GM18858 (cell line): Measurements from ENCODE around the gene PASD1.
"Not testable (repeated sequence)": the region's sequence is repeated elsewhere in the genome, so short reads cannot be mapped to it uniquely, and the experiment has no call there.

Source experiments
- ATAC-seq: cut with Tn5 transposase; IDR thresholded peaks from one replicate; pipeline ENCODE4 v1.9.1; 2021; ENCODE audit not compliant: unreplicated experiment

Gene PASD1

GRCh38 chrX:151621422-151621821 is 57.9 kb downstream of the PASD1 start:
- no peak for ATAC-seq

- ATAC-seq, result no peak
These were observed 61.2 kb downstream of the PASD1 start for GRCh38 chrX:151624677-151625076.

- no peak for ATAC-seq
These were observed 68.3 kb downstream of the PASD1 start for GRCh38 chrX:151631822-151632221.

GRCh38 chrX:151633157-151633556 is 69.7 kb downstream of the PASD1 start:
- ATAC-seq, result no peak

- no peak for ATAC-seq
These were observed 71.5 kb downstream of the PASD1 start for GRCh38 chrX:151634937-151635336.

- ATAC-seq, result no peak
These were observed 78.1 kb downstream of the PASD1 start for GRCh38 chrX:151641564-151641963.

- ATAC-seq, result no peak
These were observed 111.8 kb downstream of the PASD1 start for GRCh38 chrX:151675121-151675746.

GRCh38 chrX:151676196-151676595 is 112.7 kb downstream of the PASD1 start:
- ATAC-seq, result no peak

- no peak for ATAC-seq
These were observed 116.4 kb downstream of the PASD1 start for GRCh38 chrX:151679798-151680402.

- peak; percentile 90 for ATAC-seq
These were observed 117.3 kb downstream of the PASD1 start for GRCh38 chrX:151680805-151681204.

GRCh38 chrX:151687635-151688034 is 124.2 kb downstream of the PASD1 start:
- ATAC-seq, result no peak

- ATAC-seq, result no peak
These were observed 125.2 kb downstream of the PASD1 start for GRCh38 chrX:151688695-151689094.

- no peak for ATAC-seq
These were observed 129.3 kb downstream of the PASD1 start for GRCh38 chrX:151692825-151693224.

GRCh38 chrX:151694121-151694520 is 130.6 kb downstream of the PASD1 start:
- ATAC-seq, result no peak

- no peak for ATAC-seq
These were observed 131.4 kb downstream of the PASD1 start, which contains the start of gene PRRG3 for GRCh38 chrX:151694661-151695582. Gene PRRG3, plus strand, starts transcription at chrX:151695458. Its CDS starts 3,357 bp downstream, at chrX:151698815.

- ATAC-seq, result no peak
These were observed 132.3 kb downstream of the PASD1 start for GRCh38 chrX:151695583-151696340.

GRCh38 chrX:151697082-151697481 is 133.6 kb downstream of the PASD1 start:
- not testable (repeated sequence) for ATAC-seq

- no peak for ATAC-seq
These were observed 134.0 kb downstream of the PASD1 start for GRCh38 chrX:151697522-151697921.

- ATAC-seq, result no peak
These were observed 135.0 kb downstream of the PASD1 start for GRCh38 chrX:151698485-151698884.

GRCh38 chrX:151699746-151700145 is 136.3 kb downstream of the PASD1 start:
- ATAC-seq, result no peak

- ATAC-seq, result no peak
These were observed 137.1 kb downstream of the PASD1 start for GRCh38 chrX:151700581-151700980.
